AG10803 (cell line): ENCODE results near the gene PROC.
A peak's percentile ranks its signal among the peaks of the same experiment; 100 is the strongest.

Experiments used
- DNase-seq: peaks from one replicate; pipeline ENCODE4 v3.0.0; 2010; ENCODE audit warnings: low read depth
- H3K4me3 ChIP-seq: 2 replicates; pipeline ENCODE4 v1.5.1; 2011; ENCODE audit warnings: mild to moderate bottlenecking, low read length, control low read depth
- CTCF ChIP-seq: conservative IDR thresholded peaks from 2 replicates; pipeline ENCODE4 v1.5.1; 2011; ENCODE audit warnings: mild to moderate bottlenecking, low read length, control low read depth, inconsistent platforms

PROC gene

DNA sequence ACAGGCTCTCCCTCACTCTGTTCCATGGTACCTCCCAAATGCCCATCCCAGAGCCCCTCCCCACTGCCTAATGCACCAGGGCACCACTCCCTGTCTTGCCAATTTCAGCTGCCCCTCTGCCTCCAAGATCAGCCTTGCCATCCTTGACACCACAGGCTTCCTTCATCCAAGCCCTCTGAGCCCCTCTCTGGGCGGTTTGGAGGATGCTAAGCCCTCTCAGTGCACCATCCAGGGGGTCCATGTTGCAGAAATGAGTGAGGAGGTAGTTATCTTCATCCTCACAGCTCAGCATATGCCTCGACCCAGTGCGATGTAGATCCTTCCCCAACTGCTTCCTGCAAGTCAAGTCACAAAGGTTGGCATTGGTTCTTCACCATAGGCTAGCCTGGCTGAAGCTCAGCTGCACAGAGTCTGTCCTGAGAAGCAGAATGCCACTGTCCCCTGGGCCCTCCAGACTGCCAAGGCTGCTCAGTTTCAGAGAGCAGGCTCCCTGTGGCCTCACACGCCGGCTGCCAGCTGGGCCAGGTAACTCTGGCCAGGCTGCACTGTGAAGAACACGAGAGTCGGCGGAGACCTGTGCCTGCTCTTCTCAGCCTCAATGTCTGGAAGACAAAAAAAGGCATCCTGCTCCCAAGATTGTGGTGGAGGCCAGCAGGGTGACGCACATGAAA, 20.5 kb upstream of the PROC start:
- TF ChIP-seq CTCF = no peak
- no peak overlapping the region for H3K4me3 ChIP-seq
- DNase-seq = no peak

DNA sequence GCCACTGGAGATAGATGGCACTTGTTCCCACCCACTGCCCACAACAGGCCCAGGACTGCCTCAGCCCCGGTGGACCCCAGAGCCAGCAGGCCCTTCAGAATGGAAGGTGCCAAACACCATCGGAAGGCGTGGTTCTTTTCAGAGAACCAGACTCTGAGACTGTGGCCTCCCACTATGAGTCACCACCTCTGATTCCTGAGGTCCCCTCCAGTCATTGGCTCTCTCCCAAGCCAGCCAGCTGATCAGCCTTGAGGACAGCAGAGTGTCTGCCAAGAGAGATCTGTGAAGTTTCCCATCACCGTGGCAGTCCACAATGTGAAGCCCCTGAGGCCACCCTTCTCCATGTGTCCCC, 20.0 kb upstream of the PROC start:
- DNase-seq = peak; percentile 92
- H3K4me3 ChIP-seq = no peak overlapping the region
- no peak for TF ChIP-seq CTCF

DNA sequence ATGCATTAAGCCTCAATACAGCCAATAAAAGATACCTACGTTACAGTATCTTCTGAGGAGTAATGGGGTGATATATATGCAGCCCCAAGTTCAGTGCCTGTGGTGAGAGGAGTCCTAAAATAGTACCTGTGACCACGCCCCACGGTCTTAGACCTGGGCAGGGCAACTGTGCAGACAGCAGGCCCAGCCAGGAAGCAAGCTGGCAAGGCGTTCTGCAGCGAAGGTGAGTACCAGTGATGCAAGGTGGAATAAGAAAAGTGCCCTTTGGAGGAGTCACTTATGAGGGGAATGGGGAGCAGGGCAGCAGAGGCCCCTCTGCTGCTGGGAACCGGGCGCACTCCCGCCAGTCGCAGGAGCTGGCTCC, 17.7 kb upstream of the PROC start:
- H3K4me3 ChIP-seq = no peak overlapping the region
- no peak for TF ChIP-seq CTCF
- DNase-seq = no peak

DNA sequence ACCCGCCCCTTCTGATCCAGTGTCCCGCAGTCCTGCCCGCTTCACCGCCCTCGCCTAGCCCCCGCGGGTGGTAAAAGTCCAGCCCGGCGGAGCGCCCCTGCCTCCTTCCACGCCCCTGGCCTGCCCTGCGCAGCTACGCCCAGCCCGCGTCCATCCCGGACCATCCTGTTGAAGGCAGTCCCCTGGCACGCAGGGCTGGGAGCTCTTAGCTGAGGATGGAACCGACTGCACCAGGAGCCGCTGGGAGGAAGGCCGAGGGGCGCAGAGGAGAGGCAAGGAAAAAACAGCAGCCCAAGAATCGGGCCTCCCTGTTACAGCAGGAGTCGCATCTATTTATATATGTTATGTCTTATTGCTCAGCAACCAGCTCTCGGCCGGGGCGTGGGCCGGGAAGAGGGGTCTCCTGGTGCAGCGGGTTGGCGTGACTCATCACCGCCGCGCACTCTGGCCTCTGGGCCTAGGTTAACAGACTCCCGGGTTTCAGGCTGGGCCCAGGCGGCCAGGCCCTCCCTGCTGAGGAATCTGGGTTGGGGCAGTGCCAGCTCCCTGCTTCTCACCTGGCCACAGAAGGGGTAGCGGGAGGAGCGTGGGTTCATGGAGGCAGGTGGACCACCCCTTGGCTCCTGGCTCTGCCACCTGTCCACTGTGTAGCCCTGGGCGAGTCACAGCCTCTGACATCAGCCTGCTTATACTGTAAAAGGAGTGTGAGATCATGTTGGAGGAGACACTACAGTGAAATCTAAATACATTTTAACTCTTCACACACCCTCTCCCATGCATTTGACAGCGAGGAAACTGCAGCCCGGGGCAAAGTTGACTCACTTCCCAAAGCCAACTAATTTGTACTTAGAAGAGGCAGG, 17.1 kb upstream of the PROC start:
- H3K4me3 ChIP-seq = no peak overlapping the region
- no peak for TF ChIP-seq CTCF
- DNase-seq = no peak

DNA sequence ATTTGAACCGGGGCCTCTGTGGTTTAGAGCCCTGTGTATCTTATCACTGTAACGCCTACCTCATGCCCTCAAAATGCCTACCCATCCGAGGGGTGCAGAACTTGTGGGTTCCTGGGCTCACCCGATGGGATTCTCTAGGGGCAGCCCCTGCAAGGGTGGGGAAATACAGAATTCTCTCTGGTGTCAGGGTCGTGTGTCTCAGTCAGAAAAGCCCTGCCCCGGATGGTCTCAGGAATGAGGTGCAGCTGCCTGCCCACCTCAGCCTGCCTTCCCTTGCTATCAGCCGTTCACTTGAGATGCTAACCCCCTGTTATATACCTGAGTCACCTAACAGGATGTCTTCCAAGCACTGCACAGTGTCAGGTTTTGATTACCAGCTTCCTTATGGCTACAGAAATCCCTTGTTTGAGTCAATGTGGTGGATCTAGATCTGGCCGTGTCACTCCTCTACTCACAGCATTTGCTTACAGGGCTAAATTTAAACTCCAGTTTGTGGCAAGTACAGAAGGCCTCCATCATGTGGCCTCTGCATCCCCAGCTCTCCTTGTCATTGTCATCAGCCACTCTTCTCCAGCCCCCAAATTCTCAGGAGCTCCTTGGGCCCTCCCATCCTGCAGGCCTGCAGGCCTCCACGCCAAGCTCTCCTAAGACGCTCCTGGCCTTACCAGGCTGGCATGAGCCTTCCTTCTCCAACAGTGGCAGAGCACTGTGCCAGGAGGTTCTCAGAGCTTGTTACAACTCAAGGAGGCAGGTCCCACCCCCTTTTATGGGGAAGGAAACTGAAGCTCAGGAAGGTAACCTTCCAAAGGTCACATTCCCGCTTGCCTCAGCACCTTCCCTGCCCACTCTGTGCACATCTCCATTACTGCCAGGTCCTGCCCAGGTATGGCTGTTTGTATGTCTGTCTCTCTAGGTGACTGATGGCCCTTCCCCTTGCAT, 16.2 kb upstream of the PROC start:
- no peak for TF ChIP-seq CTCF
- DNase-seq = no peak
- H3K4me3 ChIP-seq = no peak overlapping the region

- TF ChIP-seq CTCF = no peak
- no peak overlapping the region for H3K4me3 ChIP-seq
- DNase-seq = no peak
Observed at GRCh38 chr2:127403460-127403859, 14.8 kb upstream of the PROC start.
